Mesenchymal stem cell (in vitro differentiated cells and primary cell): ENCODE measurements around the gene RUNX1.

ENCODE experiments used
- DNase-seq: peaks from one replicate; pipeline ENCODE4 v3.0.0-alpha.2; 2013
- H2AFZ ChIP-seq: one replicate; pipeline ENCODE4 v1.6.1; 2013; ENCODE audit warnings: low read depth, mild to moderate bottlenecking, control low read depth, inconsistent platforms, low read length, moderate library complexity
- H2AK5ac ChIP-seq: 2 replicates; pipeline ENCODE4 v1.6.1; 2013; ENCODE audit warnings: low read length, moderate library complexity, mild to moderate bottlenecking, inconsistent platforms; ENCODE audit not compliant: severe bottlenecking
- H2BK120ac ChIP-seq: one replicate; pipeline ENCODE4 v1.6.1; 2013; ENCODE audit warnings: low read depth, mild to moderate bottlenecking, inconsistent platforms, low read length, moderate library complexity
- H2BK12ac ChIP-seq, 2 experiments: one replicate each; pipeline ENCODE4 v1.6.1; 2013; ENCODE audit warnings: inconsistent platforms in 2 of 2, low read length in 2 of 2, mild to moderate bottlenecking in 2 of 2, moderate library complexity in 2 of 2, control low read depth in 1 of 2
- H2BK15ac ChIP-seq: one replicate; pipeline ENCODE4 v1.6.1; 2013; ENCODE audit warnings: mild to moderate bottlenecking, low read depth, inconsistent platforms; ENCODE audit not compliant: poor library complexity, severe bottlenecking
- H2BK5ac ChIP-seq: 2 replicates; pipeline ENCODE4 v1.6.1; 2013; ENCODE audit warnings: low read depth, mild to moderate bottlenecking, low read length, control low read depth, inconsistent platforms; ENCODE audit not compliant: poor library complexity, severe bottlenecking
- H3K14ac ChIP-seq, 2 experiments: one replicate each; pipeline ENCODE4 v1.6.1; 2013; ENCODE audit warnings: inconsistent platforms in 2 of 2, low read length in 2 of 2, control low read depth in 1 of 2, mild to moderate bottlenecking in 1 of 2, moderate library complexity in 1 of 2
- H3K18ac ChIP-seq, 2 experiments: one replicate each; pipeline ENCODE4 v1.6.1; 2013; ENCODE audit warnings: inconsistent platforms in 2 of 2, low read length in 2 of 2, control low read depth in 1 of 2, low read depth in 1 of 2, mild to moderate bottlenecking in 1 of 2
- H3K23ac ChIP-seq, 2 experiments: one replicate each; pipeline ENCODE4 v1.6.1; 2013; ENCODE audit warnings: inconsistent platforms in 2 of 2, low read length in 2 of 2, mild to moderate bottlenecking in 2 of 2, moderate library complexity in 2 of 2, control low read depth in 1 of 2
- H3K27ac ChIP-seq: 2 replicates; pipeline ENCODE4 v1.5.1; 2013; ENCODE audit warnings: mild to moderate bottlenecking, moderate library complexity, low read length, control low read depth, inconsistent platforms; ENCODE audit not compliant: poor library complexity, severe bottlenecking
- H3K27me3 ChIP-seq, 2 experiments: 2 replicates each; pipeline versions ENCODE4 v1.6.1 to v1.7.0; 2013; ENCODE audit warnings: low read length in 2 of 2, mild to moderate bottlenecking in 2 of 2, moderate library complexity in 2 of 2, control low read depth in 1 of 2, inconsistent platforms in 1 of 2; ENCODE audit not compliant: control insufficient read depth in 1 of 2, insufficient read depth in 1 of 2
- H3K36me3 ChIP-seq, 2 experiments: 2 replicates each; pipeline versions ENCODE4 v1.6.1 to v1.7.0; 2013; ENCODE audit warnings: low read length in 2 of 2, control low read depth in 1 of 2, inconsistent platforms in 1 of 2, low read depth in 1 of 2, mild to moderate bottlenecking in 1 of 2; ENCODE audit not compliant: insufficient read depth in 2 of 2, control insufficient read depth in 1 of 2
- H3K4ac ChIP-seq, 2 experiments: one replicate each; pipeline ENCODE4 v1.6.1; 2013; ENCODE audit warnings: inconsistent platforms in 2 of 2, low read length in 2 of 2, mild to moderate bottlenecking in 2 of 2, moderate library complexity in 2 of 2, control low read depth in 1 of 2, low read depth in 1 of 2
- H3K4me1 ChIP-seq: 2 replicates; pipeline ENCODE4 v1.6.1; 2013; ENCODE audit warnings: low read depth, low read length, control low read depth; ENCODE audit not compliant: control insufficient read depth, insufficient read depth
- H3K4me2 ChIP-seq: 2 replicates; pipeline ENCODE4 v1.6.1; 2013; ENCODE audit warnings: low read length, mild to moderate bottlenecking, inconsistent platforms; ENCODE audit not compliant: poor library complexity, severe bottlenecking
- H3K4me3 ChIP-seq, 2 experiments: 2 replicates each; pipeline versions ENCODE4 v1.5.1 to v1.7.0; 2013; ENCODE audit warnings: low read length in 2 of 2, mild to moderate bottlenecking in 2 of 2, control low read depth in 1 of 2, low read depth in 1 of 2; ENCODE audit not compliant: insufficient read depth in 1 of 2
- H3K79me1 ChIP-seq: replicated peaks from 2 replicates; pipeline ENCODE4 v1.6.1; 2013; ENCODE audit warnings: mild to moderate bottlenecking, control low read depth, low read length, inconsistent platforms; ENCODE audit not compliant: poor library complexity, severe bottlenecking
- H3K9ac ChIP-seq: 2 replicates; pipeline ENCODE4 v1.7.0; 2013; ENCODE audit warnings: mild to moderate bottlenecking, low read length, moderate library complexity
- H3K9me3 ChIP-seq: 2 replicates; pipeline ENCODE4 v1.7.0; 2013; ENCODE audit warnings: mild to moderate bottlenecking, low read length; ENCODE audit not compliant: control insufficient read depth
- H4K8ac ChIP-seq: one replicate; pipeline ENCODE4 v1.6.1; 2013; ENCODE audit warnings: inconsistent platforms, mild to moderate bottlenecking, low read length, moderate library complexity
- H4K91ac ChIP-seq: one replicate; pipeline ENCODE4 v1.6.1; 2013; ENCODE audit warnings: mild to moderate bottlenecking, low read length, inconsistent platforms
- WGBS: methylation state at CpG from one replicate; pipeline ENCODE4 v1.1.7; 2013; ENCODE audit warnings: mixed read lengths; 5-methylcytosine and 5-hydroxymethylcytosine counted together

RUNX1 gene

GRCh38 chr21:35006771-35007170 lies 42.3 kb downstream of the RUNX1 start:
- Histone ChIP-seq H3K23ac (no peak overlapping the region), H3K27me3 (no peaks in the 10 kb centered on the region), H4K91ac (no peak overlapping the region), H2AK5ac (no peak overlapping the region), H2BK120ac (no peak overlapping the region), H3K14ac (no peak overlapping the region), H3K18ac (peak overlapping the region in 1 of 2 experiments; percentile 9), H3K27ac (no peak overlapping the region), H2BK15ac (no peak overlapping the region), H3K4me2 (no peak overlapping the region), H3K4ac (no peak overlapping the region), H2AFZ (no peak overlapping the region), H2BK5ac (no peak overlapping the region), H3K36me3 (no peaks in the 10 kb centered on the region), H3K9me3 (no peaks in the 10 kb centered on the region), H3K4me1 (no peaks in the 10 kb centered on the region), H4K8ac (no peak overlapping the region), H2BK12ac (peak overlapping the region in 1 of 2 experiments; percentile 47), H3K4me3 (no peak overlapping the region), H3K9ac (no peak overlapping the region), H3K79me1 (peaks cover 6% of the 10 kb centered on the region)
- WGBS: 100% methylated on average over 1 of the region's 3 CpGs
- no peak for DNase-seq

- Histone ChIP-seq H2BK12ac (no peak overlapping the region), H3K9me3 (no peaks in the 10 kb centered on the region), H3K18ac (peak overlapping the region in 1 of 2 experiments; percentile 9), H2BK5ac (no peak overlapping the region), H3K36me3 (no peaks in the 10 kb centered on the region), H2AK5ac (no peak overlapping the region), H3K79me1 (peaks cover 6% of the 10 kb centered on the region), H4K8ac (no peak overlapping the region), H3K4ac (no peak overlapping the region), H3K4me1 (no peaks in the 10 kb centered on the region), H3K9ac (no peak overlapping the region), H3K23ac (no peak overlapping the region), H3K27me3 (no peaks in the 10 kb centered on the region), H4K91ac (no peak overlapping the region), H2AFZ (no peak overlapping the region), H3K27ac (no peak overlapping the region), H3K4me3 (no peak overlapping the region), H3K14ac (no peak overlapping the region), H2BK15ac (no peak overlapping the region), H3K4me2 (no peak overlapping the region), H2BK120ac (no peak overlapping the region)
- 95% methylated on average over 3 of the region's 3 CpGs for WGBS
- no peak for DNase-seq
These were observed 42.9 kb downstream of the RUNX1 start for GRCh38 chr21:35006248-35006647.

- H2BK5ac ChIP-seq: no peak overlapping the region
- no peak overlapping the region for H4K8ac ChIP-seq
- H2AFZ ChIP-seq: no peak overlapping the region
- no peak overlapping the region for H2BK120ac ChIP-seq
- DNase-seq: no peak
- H3K79me1 ChIP-seq: peaks cover 7% of the 10 kb centered on the region
- no peaks in the 10 kb centered on the region for H3K27me3 ChIP-seq
- H3K36me3 ChIP-seq: no peaks in the 10 kb centered on the region
- peak overlapping the region; percentile 19 to 57 for H3K4ac ChIP-seq
- H3K9me3 ChIP-seq: no peaks in the 10 kb centered on the region
- H2BK12ac ChIP-seq: peak overlapping the region; percentile 27 to 79
- no peak overlapping the region for H2BK15ac ChIP-seq
- no peak overlapping the region for H3K4me2 ChIP-seq
- no peak overlapping the region for H3K9ac ChIP-seq
- no peak overlapping the region for H3K23ac ChIP-seq
- H3K14ac ChIP-seq: no peak overlapping the region
- H4K91ac ChIP-seq: no peak overlapping the region
- no peaks in the 10 kb centered on the region for H3K4me1 ChIP-seq
- peak overlapping the region; percentile 52 to 56 for H3K18ac ChIP-seq
- H2AK5ac ChIP-seq: no peak overlapping the region
- H3K4me3 ChIP-seq: no peak overlapping the region
- no peak overlapping the region for H3K27ac ChIP-seq
- 76% methylated on average over 6 of the region's 6 CpGs for WGBS
These were observed 43.4 kb downstream of the RUNX1 start for GRCh38 chr21:35005560-35006224.

- no peak overlapping the region for H2BK120ac ChIP-seq
These were observed 44.0 kb downstream of the RUNX1 start for GRCh38 chr21:35005077-35005476.

More at GRCh38 chr21:35005077-35005476, 44.0 kb downstream of the RUNX1 start:
- peak; percentile 54 for DNase-seq
- Histone ChIP-seq H3K4me3 (no peak overlapping the region), H2BK12ac (no peak overlapping the region), H3K4ac (no peak overlapping the region), H4K91ac (no peak overlapping the region), H3K4me1 (no peaks in the 10 kb centered on the region), H3K9ac (no peak overlapping the region), H2BK5ac (no peak overlapping the region), H3K27ac (no peak overlapping the region), H3K4me2 (no peak overlapping the region), H3K14ac (no peak overlapping the region), H3K79me1 (peaks cover 8% of the 10 kb centered on the region), H2AFZ (no peak overlapping the region), H3K18ac (no peak overlapping the region), H3K9me3 (no peaks in the 10 kb centered on the region), H3K23ac (no peak overlapping the region), H4K8ac (no peak overlapping the region), H2AK5ac (no peak overlapping the region), H2BK15ac (no peak overlapping the region), H3K27me3 (no peaks in the 10 kb centered on the region), H3K36me3 (no peaks in the 10 kb centered on the region)
- WGBS: no CpG with 5 or more reads among the region's 2 CpGs
